Thoracic aorta (tissue), 2 donors: ENCODE measurements around the gene CHMP2A. TPM values are rescaled to one million over a fixed set of nuclear protein-coding genes. Genes with fewer than 3 reads are reported as not detected.
"Not testable (repeated sequence)": the region's sequence is repeated elsewhere in the genome, so short reads cannot be mapped to it uniquely, and the experiment has no call there.

Experiments
- ATAC-seq: fragments of 150-250 bp; one replicate; pipeline ENCODE4 v1.8.0; 2017; ENCODE audit warnings: low read depth; ENCODE audit not compliant: insufficient number of reproducible peaks, low FRiP score
- DNase-seq: peaks from one replicate; pipeline ENCODE4 v3.0.0-alpha.2; 2020; ENCODE audit warnings: low spot score
- H3K27ac ChIP-seq, 2 donors: fragments of 200-600 bp; sonication (generic); 1 replicate in 1 of 2; 2 replicates in 1 of 2; pipeline ENCODE4 v1.5.1; 2016; ENCODE audit warnings: mild to moderate bottlenecking in 2 of 2, moderate library complexity in 2 of 2
- H3K27me3 ChIP-seq: fragments of 200-600 bp; sonication (generic); replicated peaks from 2 replicates; pipeline ENCODE4 v1.6.0; 2016; ENCODE audit warnings: mild to moderate bottlenecking; ENCODE audit not compliant: insufficient read depth
- H3K36me3 ChIP-seq: fragments of 200-600 bp; sonication (generic); one replicate; pipeline ENCODE4 v1.5.1; 2016
- H3K4me1 ChIP-seq, 2 donors: fragments of 200-600 bp; sonication (generic); 1 replicate in 1 of 2; 2 replicates in 1 of 2; pipeline versions ENCODE4 v1.5.1 to v1.6.0; 2016; ENCODE audit warnings: low read depth in 2 of 2, mild to moderate bottlenecking in 1 of 2; ENCODE audit not compliant: control insufficient read depth in 1 of 2
- H3K4me3 ChIP-seq: fragments of 200-600 bp; sonication (generic); 2 replicates; pipeline ENCODE4 v1.5.1; 2016; ENCODE audit warnings: mild to moderate bottlenecking
- H3K9me3 ChIP-seq: fragments of 200-600 bp; sonication (generic); 2 replicates; pipeline ENCODE4 v1.5.1; 2016
- CTCF ChIP-seq: fragments of 200-600 bp; sonication (generic); IDR thresholded peaks from one replicate; pipeline ENCODE4 v1.5.1; 2019; ENCODE audit warnings: antibody characterized with exemption
- total RNA-seq, 2 donors: library from RNA; depleted of rRNA; stranded (reverse); fragments of >200 nt; gene quantifications; one replicate each; pipeline versions ENCODE4 v1.1.0 to v1.2.3, GENCODE V29; 2016

CHMP2A gene
- total RNA-seq, 2 donors from 2014 or later: 90.3 to 98.8 TPM

DNA sequence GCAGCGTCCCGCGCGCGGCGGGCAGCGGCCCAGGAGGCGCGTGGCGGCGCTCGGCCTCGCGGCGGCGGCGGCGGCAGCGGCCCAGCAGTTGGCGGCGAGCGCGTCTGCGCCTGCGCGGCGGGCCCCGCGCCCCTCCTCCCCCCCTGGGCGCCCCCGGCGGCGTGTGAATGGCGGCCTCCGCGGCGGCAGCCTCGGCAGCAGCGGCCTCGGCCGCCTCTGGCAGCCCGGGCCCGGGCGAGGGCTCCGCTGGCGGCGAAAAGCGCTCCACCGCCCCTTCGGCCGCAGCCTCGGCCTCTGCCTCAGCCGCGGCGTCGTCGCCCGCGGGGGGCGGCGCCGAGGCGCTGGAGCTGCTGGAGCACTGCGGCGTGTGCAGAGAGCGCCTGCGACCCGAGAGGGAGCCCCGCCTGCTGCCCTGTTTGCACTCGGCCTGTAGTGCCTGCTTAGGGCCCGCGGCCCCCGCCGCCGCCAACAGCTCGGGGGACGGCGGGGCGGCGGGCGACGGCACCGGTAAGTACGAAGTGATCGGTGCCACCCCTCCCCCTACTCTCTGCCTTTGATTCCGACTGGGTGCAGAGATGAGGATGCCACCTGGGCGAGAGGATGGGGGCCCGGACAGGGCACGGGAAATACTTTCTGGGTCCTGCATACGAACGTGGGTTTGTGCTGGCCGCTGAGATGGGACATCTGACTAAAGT is 10.2 kb downstream of the CHMP2A start:
- Histone ChIP-seq H3K27me3 (no peaks in the 10 kb centered on the region), H3K27ac (peak overlapping the region; percentile 95 to 96), H3K9me3 (no peaks in the 10 kb centered on the region), H3K4me1 (peaks cover 20 to 21% of the 10 kb centered on the region in 2 donors), H3K36me3 (peaks cover 27% of the 10 kb centered on the region), H3K4me3 (peak overlapping the region; percentile 84)
- DNase-seq (no peak), ATAC-seq (peak; percentile 21)
- no peak for TF ChIP-seq CTCF

- Histone ChIP-seq H3K27me3 (no peaks in the 10 kb centered on the region), H3K4me3 (peak within 1 kb of the TSS; percentile 84), H3K4me1 (peaks cover 20 to 21% of the 10 kb centered on the region in 2 donors), H3K27ac (peak within 1 kb of the TSS; percentile 95 to 96), H3K9me3 (no peaks in the 10 kb centered on the region), H3K36me3 (peaks cover 20% of the 10 kb centered on the region)
- peak; percentile 99 for ATAC-seq
- DNase-seq: peak; percentile 92
- TF ChIP-seq CTCF: no peak
These were observed 10.9 kb downstream of the CHMP2A start, which contains the start of gene TRIM28 for GRCh38 chr19:58543826-58544590. Gene TRIM28, plus strand, starts transcription at chr19:58544064. Its CDS starts 694 bp downstream, at chr19:58544758.

DNA sequence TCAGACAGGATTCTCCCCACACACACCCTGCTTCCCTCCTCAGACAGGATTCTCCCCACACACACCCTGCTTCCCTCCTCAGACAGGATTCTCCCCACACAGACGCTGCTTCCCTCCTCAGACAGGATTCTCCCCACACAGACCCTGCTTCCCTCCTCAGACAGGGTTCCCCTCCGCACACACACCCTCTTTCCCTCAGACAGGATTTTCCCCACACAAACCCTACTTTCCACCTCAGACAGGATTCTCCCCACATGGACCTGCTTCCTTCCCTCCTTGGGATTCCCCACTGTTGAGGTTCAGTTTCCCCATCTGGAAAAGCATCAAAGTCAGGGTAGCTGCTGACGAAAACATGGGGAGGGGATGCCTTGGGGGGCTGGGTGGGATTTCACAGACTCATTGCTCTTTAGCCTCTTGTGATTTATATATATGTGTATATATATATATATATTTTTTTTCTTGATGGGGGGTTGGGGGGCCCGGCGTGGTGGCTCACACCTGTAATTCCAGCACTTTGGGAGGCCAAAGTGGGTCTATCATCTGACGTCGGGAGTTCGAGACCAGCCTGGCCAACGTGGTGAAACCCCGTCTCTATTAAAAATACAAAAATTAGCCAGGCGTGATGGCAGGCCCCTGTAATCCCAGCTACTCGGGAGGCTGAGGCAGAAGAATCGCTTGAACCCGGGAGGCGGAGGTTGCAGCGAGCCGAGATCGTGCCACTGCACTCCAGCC is 12.1 kb downstream of the CHMP2A start:
- not testable (repeated sequence) for H3K9me3 ChIP-seq, ATAC-seq, H3K27me3 ChIP-seq, H3K36me3 ChIP-seq, DNase-seq
- Histone ChIP-seq H3K4me3 (peak overlapping the region; percentile 84), H3K4me1 (peaks cover 21 to 25% of the 10 kb centered on the region in 2 donors), H3K27ac (peak overlapping the region; percentile 95 to 96)

- H3K9me3 ChIP-seq, DNase-seq, ATAC-seq, H3K27ac ChIP-seq, H3K36me3 ChIP-seq, H3K4me3 ChIP-seq, H3K4me1 ChIP-seq, H3K27me3 ChIP-seq: not testable (repeated sequence)
These were observed 15.7 kb downstream of the CHMP2A start for GRCh38 chr19:58539169-58539559.

GRCh38 chr19:58538257-58539168 is 16.4 kb downstream of the CHMP2A start:
- no peak for ATAC-seq
- no peak overlapping the region for H3K27ac ChIP-seq

More at GRCh38 chr19:58538257-58539168, 16.4 kb downstream of the CHMP2A start:
- Histone ChIP-seq H3K27me3 (no peaks in the 10 kb centered on the region), H3K9me3 (no peaks in the 10 kb centered on the region), H3K4me1 (peaks cover 5% of the 10 kb centered on the region in 2 donors), H3K36me3 (no peaks in the 10 kb centered on the region), H3K4me3 (peak overlapping the region; percentile 60)
- no peak for TF ChIP-seq CTCF
- DNase-seq: no peak
